Stimulated activated CD8-positive, alpha-beta memory T cell treated with anti-CD3 and anti-CD28 coated beads, Interleukin-15, amount 100 ng/mL, for 48 hours (primary cell): ENCODE results near the gene ARHGAP23.
"Not testable (repeated sequence)": the region's sequence is repeated elsewhere in the genome, so short reads cannot be mapped to it uniquely, and the experiment has no call there.

Source experiments
- DNase-seq, 2 donors: peaks; one replicate each; pipeline ENCODE4 v3.0.0-alpha.2; 2020; ENCODE audit warnings: low read depth in 2 of 2

The ARHGAP23 gene

DNA sequence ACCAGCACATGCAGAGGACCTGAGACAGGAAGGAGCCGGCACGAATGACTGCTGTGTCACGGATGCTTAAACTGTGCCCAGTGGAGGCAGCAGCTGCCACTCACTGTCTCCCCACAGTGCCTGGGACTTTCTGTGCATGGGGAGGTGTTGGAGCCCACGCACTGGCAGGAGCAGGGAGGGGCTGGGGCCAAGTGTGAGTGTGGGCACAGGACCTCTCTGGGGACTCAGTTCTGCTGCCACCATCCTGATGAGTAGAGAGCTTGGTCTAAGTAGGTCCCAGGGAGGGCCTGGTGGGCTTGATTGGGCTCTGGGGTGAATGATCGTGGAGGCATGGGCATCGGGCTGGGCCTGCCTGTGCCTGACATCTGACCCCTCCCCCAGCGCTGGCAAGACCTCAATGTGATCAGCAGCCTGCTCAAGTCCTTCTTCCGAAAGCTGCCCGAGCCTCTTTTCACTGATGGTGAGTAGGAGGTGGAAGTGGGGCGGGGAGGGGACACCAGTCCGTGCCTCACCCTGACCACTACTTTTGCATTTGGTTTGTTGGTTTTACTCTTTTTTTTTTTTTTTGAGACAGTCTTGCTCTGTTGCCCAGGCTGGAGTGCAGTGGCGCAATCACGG is 57.5 kb downstream of the ARHGAP23 start:
- peak in 1 of 2 donors; percentile 30 for DNase-seq

DNA sequence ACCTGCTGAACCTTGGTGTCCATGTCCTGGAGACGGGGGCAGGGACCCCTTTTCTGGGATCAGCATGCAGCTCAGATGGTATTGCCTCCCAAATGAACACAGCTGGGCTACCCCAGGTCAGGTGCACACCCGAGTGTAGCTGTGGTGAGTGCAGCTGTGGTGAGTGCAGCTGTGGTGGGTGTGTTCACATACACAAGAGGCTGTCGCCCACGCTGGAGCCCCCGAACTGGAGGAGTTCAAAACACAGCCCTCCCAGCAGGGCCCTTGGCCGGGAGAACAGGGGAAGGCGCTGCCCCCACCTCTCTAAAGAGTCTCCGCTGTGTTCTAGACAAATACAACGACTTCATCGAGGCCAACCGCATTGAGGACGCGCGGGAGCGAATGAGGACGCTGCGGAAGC is 61.5 kb downstream of the ARHGAP23 start:
- DNase-seq = not testable (repeated sequence)

DNA sequence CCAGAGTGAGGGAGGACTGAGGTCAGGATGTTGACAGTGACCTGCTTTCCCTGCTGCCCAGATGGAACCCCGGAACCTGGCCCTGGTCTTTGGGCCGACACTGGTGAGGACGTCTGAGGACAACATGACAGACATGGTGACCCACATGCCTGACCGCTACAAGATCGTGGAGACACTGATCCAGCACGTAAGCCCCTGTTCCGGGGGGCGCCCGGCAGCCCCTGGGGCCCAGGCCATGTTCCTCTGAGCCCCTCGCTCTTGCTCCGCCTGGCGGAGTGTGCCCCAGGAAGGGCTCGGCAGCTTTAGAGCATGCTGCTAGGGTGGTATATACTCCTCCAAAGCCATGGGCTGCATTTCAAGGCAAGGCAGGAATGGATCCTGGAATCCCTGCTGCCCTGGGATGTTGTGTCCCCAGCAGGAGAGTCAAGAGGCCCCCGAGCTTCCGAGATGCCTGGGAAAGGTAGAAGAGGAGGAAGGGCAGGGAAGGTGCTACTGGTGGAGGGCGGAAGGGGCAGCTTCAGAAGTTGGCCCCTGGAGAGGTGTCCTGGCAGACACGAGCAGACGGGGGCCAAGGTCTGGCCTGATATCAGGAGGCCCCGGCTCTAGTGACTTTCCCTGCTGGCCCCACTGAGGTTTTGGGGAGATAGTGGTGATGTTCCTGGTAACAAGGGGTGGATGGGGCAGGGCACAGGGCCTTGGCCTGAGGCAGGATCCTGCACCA is 63.2 kb downstream of the ARHGAP23 start:
- not testable (repeated sequence) for DNase-seq

DNA sequence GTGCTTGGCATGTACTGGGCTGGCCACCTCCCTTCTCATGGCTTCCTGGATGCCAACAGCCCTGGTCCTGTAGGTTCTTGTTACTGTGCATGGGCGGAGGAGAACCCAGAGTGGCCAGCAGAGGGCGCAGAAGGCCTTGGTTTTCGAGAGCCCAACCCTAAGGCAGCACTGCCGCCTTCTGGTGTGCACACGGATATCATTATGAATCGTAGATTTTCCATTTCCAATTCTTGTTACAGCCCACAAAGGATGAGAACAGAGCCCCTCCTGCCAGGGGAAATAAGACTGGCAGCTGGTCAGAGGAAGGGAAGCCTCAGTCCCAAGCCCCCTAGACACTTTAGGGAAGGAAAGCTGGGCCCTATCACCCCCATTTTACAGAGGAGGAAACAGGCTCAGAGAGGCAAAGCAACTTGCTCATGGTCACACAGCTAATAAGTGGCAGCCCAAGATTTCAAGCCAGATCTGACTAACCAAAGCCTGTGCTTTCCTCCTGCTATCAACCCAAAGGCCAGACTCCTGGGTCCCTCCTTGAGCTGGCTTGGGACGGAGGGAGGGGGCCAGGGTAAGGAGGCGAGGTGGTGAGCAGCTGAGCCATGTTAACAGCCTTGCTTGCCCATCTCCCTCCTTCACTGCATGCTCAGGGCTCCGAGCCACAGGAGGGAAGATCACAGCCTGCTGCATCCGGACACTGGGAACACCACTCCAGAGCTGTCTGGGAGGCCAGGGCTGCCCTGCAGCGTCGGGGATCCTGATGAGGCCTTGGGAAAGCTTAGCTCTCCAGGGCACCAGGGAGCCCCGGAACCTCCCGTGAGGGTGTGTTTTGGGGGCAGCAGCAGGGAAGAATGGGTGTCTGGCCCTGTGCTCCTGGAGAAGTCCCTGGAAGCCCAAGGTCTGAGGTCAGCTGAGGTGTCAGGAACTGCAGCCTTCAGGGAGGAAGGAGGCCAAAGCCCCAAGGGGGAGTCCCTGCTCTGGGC is 64.1 kb downstream of the ARHGAP23 start:
- DNase-seq = peak; percentile 82 to 83

DNA sequence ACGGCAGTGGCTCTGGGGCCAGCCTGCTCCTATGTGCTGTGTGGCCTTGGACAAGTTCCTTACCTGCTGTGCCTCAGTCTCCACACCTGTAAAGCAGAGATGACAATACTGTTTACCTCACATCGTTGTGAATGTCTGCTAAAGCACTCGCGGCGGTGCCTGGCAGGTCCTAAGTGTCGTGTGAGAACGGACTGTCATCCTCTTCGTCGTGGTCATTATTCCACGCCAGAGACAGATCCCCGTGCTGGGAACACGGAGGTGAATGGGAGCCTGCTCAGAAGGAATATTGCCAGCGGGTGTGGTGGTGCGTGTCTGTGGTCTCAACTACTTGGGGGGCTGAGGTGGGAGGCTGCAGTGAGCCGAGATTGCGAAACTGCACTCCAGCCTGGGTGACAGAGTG is 65.9 kb downstream of the ARHGAP23 start:
- DNase-seq = not testable (repeated sequence)

DNA sequence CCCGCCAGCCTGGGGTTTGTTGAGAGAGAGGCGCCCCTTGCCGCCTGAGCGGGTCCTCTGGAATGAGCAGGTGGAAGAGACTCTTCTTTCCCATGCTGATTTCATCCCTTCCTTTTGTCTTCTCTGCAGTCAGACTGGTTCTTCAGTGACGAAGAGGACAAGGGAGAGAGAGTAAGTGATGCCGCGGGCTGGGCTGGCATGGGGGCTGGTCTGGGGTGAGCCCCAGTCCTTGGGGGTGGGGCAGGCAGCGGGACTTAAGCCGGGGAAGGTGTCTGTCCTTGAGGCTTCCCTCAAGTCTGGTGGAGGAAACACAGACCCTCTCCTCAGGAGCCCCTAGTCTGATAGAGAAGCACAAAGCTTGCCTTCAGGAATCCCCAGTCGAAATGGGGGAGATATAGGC is 69.4 kb downstream of the ARHGAP23 start:
- DNase-seq = not testable (repeated sequence)

DNA sequence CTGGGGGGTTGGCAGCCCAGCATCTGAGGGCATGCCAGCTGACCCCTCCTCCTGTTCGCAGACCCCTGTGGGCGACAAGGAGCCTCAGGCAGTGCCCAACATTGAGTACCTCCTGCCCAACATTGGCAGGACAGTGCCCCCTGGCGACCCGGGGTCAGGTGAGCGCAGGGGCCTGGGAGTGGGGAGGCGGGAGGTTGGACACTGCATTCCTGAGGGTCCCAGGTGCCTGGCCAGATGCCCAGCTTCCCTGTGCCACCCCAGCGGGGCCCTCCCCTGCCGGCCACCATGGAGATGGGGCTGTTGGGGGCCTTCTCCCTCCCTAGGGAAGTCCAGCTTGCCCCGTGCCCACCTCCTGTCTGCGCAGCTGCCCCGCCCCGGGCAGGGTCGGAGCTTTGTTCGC is 70.1 kb downstream of the ARHGAP23 start:
- no peak for DNase-seq

DNA sequence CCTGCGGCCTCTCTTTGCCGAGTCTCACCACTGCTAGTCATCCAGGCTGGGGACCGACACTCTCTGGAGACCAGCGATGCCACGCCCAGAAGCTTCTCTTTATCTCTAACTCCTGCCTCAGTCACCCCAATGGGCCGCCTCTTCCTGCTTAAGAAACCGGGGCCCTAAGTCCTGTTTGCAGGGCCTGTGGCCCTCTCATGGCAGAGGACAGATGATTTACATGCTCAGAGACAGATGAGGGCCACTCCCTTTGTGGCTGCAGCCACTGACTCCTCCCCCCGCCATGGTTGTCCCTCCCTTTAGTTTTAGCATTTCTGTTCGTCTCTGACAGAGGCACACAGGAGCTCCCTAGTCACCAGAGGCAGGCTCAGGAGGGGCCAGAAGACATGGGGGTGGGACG is 71.0 kb downstream of the ARHGAP23 start:
- not testable (repeated sequence) for DNase-seq

DNA sequence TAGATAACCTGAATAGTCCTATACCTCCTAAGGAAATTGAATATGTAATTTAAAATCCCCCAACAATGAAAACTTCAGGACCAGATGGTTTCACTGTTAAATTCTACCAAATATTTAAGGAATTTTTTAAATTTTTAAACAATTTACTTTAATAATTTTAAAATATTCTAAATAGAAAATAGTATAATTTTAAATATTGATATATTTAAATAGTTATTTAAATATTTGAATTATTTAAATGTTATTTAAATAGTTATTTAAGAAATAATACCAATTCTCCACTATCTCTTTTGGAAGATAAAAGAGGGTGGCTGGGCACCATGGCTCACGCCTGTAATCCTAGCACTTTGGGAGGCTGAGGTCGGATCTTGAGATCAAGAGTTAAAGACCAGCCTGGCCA is 73.5 kb downstream of the ARHGAP23 start:
- DNase-seq = not testable (repeated sequence)

DNA sequence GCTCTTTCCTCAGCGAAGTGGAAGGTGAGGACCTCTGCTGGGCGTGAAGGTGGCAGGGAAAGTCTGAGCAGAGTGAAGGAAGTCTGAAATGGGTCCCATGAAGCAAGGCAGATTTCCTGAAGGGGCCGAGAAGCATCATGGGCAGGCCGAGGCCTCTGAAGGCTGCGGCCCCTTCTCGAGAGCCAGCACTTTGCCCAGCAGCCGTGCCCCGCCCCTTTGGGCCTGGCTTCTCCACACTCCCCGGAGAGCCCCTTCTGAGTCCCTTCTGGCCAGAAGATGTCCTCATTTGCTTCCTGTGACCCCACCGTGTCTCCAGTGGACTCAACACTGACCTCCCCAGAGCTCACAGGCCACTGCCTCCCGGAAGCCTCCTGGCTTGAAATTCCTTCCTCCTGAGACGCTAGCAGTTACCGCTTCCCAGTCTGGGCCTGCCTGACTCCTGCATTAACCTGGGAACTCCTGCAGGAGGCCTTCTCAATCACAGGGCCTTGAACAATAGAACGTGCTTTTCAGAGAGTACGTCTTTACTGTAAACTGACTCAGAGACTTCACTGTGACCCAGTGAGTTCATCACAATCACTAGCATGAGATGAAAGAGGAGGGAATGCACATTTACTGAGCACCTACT is 75.1 kb downstream of the ARHGAP23 start:
- not testable (repeated sequence) for DNase-seq

DNA sequence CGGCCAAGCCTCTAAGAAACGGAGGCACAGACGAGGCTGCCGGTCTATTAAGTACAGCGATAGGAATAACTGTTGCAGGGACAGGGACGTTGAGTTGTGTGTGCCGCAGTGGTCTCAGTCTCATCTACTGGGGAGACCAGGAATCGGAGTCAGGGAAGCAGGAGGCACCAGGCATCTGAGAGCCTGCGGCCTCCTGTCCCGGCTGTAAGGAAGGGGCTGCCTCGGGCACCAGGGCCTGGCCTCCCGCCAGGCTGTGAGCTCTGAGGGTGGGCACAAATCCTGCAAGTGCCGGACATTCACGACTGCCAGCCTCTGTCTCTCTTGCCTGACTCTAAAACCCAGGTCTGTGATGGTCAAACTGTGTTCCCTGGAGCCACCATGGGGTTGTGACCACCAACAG is 76.0 kb downstream of the ARHGAP23 start:
- no peak for DNase-seq

DNA sequence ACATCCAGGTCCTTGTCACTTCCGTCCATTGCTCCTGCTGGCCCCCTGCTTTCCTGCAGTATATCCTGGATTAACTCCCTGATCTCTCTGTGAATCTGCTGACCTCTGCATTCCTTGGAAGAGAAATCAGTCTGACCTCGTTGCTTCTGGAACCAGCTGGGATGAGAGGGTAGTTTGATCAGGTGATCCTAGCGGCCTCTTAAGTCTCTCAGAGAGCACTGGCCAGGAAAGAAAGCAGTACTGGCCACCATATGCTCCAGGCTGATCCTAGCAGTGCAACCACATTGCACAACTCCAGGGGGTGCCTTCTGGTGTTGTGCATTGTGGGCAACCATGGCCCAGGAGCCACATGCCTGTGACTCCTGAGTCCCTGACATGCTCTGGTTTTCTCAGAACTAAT is 79.2 kb downstream of the ARHGAP23 start:
- DNase-seq = no peak

DNA sequence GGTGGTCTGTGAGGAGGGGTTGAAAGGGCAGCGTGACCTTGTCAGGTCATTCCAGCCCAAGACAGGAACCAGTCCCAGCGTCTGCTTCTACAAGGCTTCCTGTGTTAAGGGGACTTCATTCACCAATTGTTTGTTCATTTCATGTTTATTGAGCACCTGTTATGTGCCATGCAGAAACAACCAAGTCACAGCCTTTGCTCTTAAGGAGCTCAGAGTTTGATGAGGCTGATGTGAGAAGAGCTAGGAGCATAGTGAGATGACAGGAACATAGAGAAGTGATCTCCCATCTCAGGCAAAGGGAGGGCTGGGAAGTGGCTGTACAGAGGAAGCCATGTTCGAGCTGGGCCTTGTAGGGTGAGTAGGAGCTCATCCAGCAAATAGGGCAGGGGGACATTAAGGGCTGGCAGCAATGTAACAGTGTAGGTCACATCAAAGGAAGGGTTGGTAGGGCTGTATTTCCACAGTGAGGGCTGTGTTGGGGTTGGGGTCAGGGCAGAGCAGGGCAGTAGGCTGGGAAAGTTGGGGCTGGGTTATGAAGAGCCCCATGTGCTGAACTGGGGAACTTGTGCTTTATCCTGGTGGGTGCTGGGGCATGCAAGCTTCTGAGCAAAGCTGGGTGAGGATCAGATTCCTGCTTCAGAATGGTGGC is 79.8 kb downstream of the ARHGAP23 start:
- no peak for DNase-seq

DNA sequence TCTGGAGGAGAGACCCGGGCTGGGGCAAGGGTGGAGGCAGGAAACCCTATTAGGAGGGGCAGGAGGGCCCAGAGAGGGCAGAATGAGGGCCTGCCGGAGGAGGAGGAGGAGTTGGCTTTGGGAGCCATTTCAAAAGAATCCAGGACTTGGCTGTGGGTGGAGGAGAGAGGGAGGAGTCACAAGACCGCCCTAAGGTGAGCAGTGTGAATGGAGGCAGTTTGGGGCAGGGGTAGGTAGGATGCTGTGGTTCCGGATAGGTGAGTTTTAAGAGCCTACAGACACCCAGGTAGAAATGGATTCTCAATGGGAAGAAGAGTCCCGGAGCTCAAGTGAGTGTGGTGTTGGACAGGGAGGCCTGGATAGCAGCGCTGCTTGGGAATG is 80.3 kb downstream of the ARHGAP23 start:
- no peak for DNase-seq

DNA sequence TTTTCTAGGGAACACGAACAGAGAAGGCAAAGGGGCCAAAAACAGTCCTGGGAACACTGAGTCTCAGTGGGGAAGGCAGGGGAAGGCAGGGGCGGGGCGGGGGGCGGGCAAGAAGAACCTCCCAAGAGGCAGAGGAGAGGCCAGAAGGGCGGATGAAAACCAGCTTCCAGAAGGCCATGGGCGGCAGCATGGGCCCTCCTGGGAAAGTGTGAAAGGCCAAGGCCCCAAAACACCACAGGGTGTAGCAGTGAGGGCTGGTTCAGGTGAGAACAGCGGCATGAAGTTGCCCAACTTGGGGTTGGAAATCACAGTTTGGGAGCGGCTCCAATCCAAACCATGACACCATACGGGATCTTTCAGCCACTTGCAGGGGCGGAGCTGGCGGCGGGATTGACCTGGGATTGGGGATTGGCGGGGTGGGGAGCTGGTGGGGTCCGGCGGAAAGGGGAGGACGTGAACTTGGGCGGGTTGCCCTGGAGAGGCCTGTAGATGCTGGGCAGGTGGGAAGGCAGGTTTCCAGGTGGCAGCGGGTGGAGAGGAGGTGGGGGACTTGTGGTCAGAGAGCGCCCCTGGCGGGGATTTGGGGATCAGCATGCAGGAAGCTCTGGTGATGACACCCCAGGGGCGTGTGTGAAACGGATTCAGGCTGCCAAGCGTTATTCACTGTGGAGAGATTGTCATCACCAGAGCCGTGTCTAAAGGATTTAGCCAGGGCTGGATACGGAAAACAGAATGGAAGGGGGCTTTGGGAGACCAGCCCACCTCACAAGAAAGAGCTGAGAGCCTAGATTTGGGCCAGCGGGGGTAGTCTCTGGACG is 80.9 kb downstream of the ARHGAP23 start:
- DNase-seq = peak; percentile 61

DNA sequence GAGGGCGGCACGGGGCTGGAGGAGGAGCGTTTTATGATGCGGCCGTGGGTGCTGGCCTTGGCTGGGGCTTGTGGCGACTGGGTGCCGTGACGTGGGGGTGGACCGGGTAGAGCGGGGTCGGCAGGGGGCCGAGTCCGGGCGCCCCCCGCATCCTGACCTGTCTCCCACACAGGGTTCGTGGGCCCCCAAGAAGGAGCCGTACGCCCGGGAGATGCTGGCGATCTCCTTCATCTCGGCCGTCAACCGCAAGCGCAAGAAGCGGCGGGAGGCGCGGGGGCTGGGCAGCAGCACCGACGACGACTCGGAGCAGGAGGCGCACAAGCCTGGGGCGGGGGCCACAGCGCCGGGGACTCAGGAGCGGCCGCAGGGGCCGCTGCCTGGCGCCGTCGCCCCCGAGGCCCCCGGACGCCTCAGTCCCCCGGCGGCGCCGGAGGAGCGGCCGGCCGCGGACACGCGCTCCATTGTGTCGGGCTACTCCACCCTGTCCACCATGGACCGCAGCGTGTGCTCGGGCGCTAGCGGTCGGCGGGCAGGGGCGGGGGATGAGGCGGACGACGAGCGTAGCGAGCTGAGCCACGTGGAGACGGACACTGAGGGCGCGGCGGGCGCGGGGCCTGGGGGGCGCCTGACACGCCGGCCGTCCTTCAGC is 81.6 kb downstream of the ARHGAP23 start:
- no peak for DNase-seq

DNA sequence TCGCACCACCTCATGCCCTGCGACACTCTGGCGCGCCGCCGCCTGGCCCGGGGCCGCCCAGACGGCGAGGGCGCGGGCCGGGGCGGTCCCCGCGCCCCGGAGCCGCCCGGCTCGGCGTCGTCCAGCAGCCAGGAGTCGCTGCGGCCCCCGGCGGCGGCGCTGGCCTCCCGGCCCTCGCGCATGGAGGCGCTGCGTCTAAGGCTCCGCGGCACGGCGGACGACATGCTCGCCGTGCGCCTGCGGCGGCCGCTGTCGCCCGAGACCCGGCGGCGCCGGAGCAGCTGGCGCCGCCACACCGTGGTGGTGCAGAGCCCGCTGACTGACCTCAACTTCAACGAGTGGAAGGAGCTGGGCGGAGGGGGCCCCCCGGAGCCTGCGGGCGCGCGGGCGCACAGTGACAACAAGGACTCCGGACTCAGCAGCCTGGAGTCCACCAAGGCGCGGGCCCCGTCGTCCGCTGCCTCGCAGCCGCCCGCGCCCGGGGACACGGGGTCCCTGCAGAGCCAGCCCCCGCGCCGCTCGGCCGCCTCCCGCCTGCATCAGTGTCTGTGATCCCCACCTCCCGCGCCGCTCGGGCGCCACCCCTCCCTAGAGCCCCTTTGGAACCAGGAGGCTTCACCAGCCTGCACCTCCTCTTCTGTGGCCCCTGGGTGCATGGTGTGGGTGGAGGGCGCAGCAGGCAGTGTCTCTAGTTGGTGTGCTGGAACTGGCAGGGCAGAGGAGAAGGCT is 82.3 kb downstream of the ARHGAP23 start:
- no peak for DNase-seq

DNA sequence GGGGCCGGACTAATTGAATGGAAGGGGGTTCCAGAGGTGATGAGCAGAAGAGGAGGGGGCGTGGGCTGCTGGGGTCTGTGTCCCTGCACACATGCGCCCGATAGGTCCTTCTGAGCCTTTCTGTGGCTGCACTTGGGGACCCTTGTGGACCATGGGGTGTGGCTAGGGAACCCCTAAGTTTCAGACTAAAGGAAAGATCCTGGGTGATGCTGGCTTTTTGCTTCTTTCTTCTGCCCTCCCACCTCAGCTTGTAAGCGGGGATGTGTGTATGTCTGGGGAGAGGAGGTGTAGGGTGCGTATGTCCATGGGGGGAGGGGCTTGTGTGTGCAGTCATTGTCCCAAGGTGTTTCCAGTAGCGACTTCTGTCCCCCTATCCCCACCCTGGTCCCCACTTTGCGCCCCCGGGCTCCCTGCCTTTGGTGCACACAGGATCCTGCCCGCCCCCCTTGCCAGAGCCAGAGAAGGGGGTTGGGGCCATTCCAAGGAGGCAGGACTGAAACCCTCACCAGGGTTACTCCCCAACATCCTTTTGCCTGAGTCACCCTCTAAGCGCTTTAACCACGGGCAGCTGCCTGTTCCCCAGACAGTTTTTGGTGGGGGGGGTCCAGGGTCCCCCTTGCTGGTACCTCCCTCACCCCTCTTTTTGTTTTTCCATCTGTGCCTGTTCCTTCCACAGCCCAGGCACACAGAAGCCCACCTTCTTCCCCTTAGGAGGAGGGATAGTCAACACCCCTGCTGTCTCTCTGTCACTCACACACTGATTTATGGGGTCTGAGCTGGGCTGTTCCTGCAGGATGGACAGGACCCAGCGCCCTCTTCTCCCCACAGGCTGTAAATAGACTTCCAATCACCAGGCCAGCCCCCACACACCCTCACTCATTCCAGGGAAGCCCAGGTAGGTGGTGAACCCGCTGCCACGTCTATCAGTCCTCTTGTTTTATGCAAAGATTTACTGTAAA is 83.2 kb downstream of the ARHGAP23 start:
- no peak for DNase-seq
